ENCODE results near the gene MTHFD2. TPM values are rescaled to one million over a fixed set of nuclear protein-coding genes. Genes with fewer than 3 reads are reported as not detected.
A peak's percentile ranks its signal among the peaks of the same experiment; 100 is the strongest.

MTHFD2 gene
- total RNA-seq, 1 donor from 2014 or later: 365 TPM

- H3K4me1 ChIP-seq (ENCODE audit: insufficient read depth, low read length): no peaks in the 10 kb centered on the region
- H3K79me2 ChIP-seq (ENCODE audit: insufficient read depth, low read length): no peaks in the 10 kb centered on the region
- H3K4me2 ChIP-seq (ENCODE audit: low read length): no peak overlapping the region
- H3K27ac ChIP-seq (ENCODE audit: low read depth, low read length): no peak overlapping the region
- peaks cover 3% of the 10 kb centered on the region for H3K4me1 Mint-ChIP-seq (ENCODE audit: low read depth, unreplicated experiment)
- H3K9ac ChIP-seq (ENCODE audit: low read length): no peak overlapping the region
- H3K36me3 ChIP-seq (ENCODE audit: insufficient read depth, low read length): no peaks in the 10 kb centered on the region
- H3K36me3 Mint-ChIP-seq (ENCODE audit: low read depth, unreplicated experiment): peaks cover 6% of the 10 kb centered on the region
- TF ChIP-seq CTCF (IDR thresholded peaks at IDR 0.05; ENCODE audit: insufficient read depth, low read depth, low read length): no peak
- no peak for TF ChIP-seq EZH2 (IDR thresholded peaks at IDR 0.05; ENCODE audit: insufficient read depth, low read length)
- H4K20me1 ChIP-seq (ENCODE audit: insufficient read depth, low read length): no peaks in the 10 kb centered on the region
- peaks cover 12% of the 10 kb centered on the region for H3K27me3 Mint-ChIP-seq (ENCODE audit: low read depth, unreplicated experiment)
- FAIRE-seq: no peak
- no peak overlapping the region for H2AFZ ChIP-seq (ENCODE audit: low read depth, low read length)
- H3K27me3 ChIP-seq (ENCODE audit: insufficient read depth, low read length): peaks cover 3% of the 10 kb centered on the region
- no peak for DNase-seq (ENCODE audit: low read depth)
- no peak overlapping the region for H3K27ac Mint-ChIP-seq (ENCODE audit: unreplicated experiment)
- no peak overlapping the region for H3K4me3 ChIP-seq (ENCODE audit: insufficient read depth, low read depth, low read length)
- no peaks in the 10 kb centered on the region for H3K9me3 ChIP-seq (ENCODE audit: insufficient read depth, low read depth, low read length)
- no peak overlapping the region for H3K4me3 Mint-ChIP-seq (ENCODE audit: unreplicated experiment)
- H3K9me3 Mint-ChIP-seq (ENCODE audit: unreplicated experiment): peaks cover 2% of the 10 kb centered on the region
These were observed 51.1 kb downstream of the MTHFD2 start for GRCh38 chr2:74249406-74250122.

- no peak for FAIRE-seq
- TF ChIP-seq CTCF (IDR thresholded peaks at IDR 0.05; ENCODE audit: insufficient read depth, low read depth, low read length): peak; percentile 82
- TF ChIP-seq EZH2 (IDR thresholded peaks at IDR 0.05; ENCODE audit: insufficient read depth, low read length): no peak
- H3K79me2 ChIP-seq (ENCODE audit: insufficient read depth, low read length): no peaks in the 10 kb centered on the region
These were observed 51.8 kb downstream of the MTHFD2 start for GRCh38 chr2:74250189-74250631.

GRCh38 chr2:74252036-74252435 is 53.6 kb downstream of the MTHFD2 start:
- Histone ChIP-seq H3K9me3 (ENCODE audit: insufficient read depth, low read depth, low read length) (no peaks in the 10 kb centered on the region), H3K79me2 (ENCODE audit: insufficient read depth, low read length) (no peaks in the 10 kb centered on the region), H3K4me3 (ENCODE audit: insufficient read depth, low read depth, low read length) (no peak overlapping the region), H3K27ac (ENCODE audit: low read depth, low read length) (no peak overlapping the region), H3K36me3 (ENCODE audit: insufficient read depth, low read length) (no peaks in the 10 kb centered on the region), H2AFZ (ENCODE audit: low read depth, low read length) (no peak overlapping the region), H3K4me1 (ENCODE audit: insufficient read depth, low read length) (no peaks in the 10 kb centered on the region), H4K20me1 (ENCODE audit: insufficient read depth, low read length) (no peaks in the 10 kb centered on the region), H3K27me3 (ENCODE audit: insufficient read depth, low read length) (peaks cover 3% of the 10 kb centered on the region), H3K9ac (ENCODE audit: low read length) (no peak overlapping the region), H3K4me2 (ENCODE audit: low read length) (no peak overlapping the region)
- no peak for TF ChIP-seq EZH2 (IDR thresholded peaks at IDR 0.05; ENCODE audit: insufficient read depth, low read length)
- no peak for TF ChIP-seq CTCF (IDR thresholded peaks at IDR 0.05; ENCODE audit: insufficient read depth, low read depth, low read length)
- DNase-seq (ENCODE audit: low read depth) (no peak), FAIRE-seq (no peak)
- Mint-ChIP-seq H3K4me1 (ENCODE audit: low read depth, unreplicated experiment) (peaks cover 3% of the 10 kb centered on the region), H3K27me3 (ENCODE audit: low read depth, unreplicated experiment) (peaks cover 17% of the 10 kb centered on the region), H3K36me3 (ENCODE audit: low read depth, unreplicated experiment) (peaks cover 6% of the 10 kb centered on the region), H3K4me3 (ENCODE audit: unreplicated experiment) (no peak overlapping the region), H3K27ac (ENCODE audit: unreplicated experiment) (no peak overlapping the region), H3K9me3 (ENCODE audit: unreplicated experiment) (peaks cover 2% of the 10 kb centered on the region)

More at GRCh38 chr2:74250189-74250631, 51.8 kb downstream of the MTHFD2 start:
- H3K27me3 ChIP-seq (ENCODE audit: insufficient read depth, low read length): peaks cover 3% of the 10 kb centered on the region
- no peak overlapping the region for H2AFZ ChIP-seq (ENCODE audit: low read depth, low read length)
- Mint-ChIP-seq H3K4me3 (ENCODE audit: unreplicated experiment) (no peak overlapping the region), H3K9me3 (ENCODE audit: unreplicated experiment) (peaks cover 2% of the 10 kb centered on the region), H3K27me3 (ENCODE audit: low read depth, unreplicated experiment) (peaks cover 12% of the 10 kb centered on the region), H3K27ac (ENCODE audit: unreplicated experiment) (peak overlapping the region; percentile 47), H3K36me3 (ENCODE audit: low read depth, unreplicated experiment) (peaks cover 6% of the 10 kb centered on the region), H3K4me1 (ENCODE audit: low read depth, unreplicated experiment) (peaks cover 3% of the 10 kb centered on the region)
- no peaks in the 10 kb centered on the region for H3K4me1 ChIP-seq (ENCODE audit: insufficient read depth, low read length)
- H3K27ac ChIP-seq (ENCODE audit: low read depth, low read length): no peak overlapping the region
- no peaks in the 10 kb centered on the region for H3K9me3 ChIP-seq (ENCODE audit: insufficient read depth, low read depth, low read length)
- H3K9ac ChIP-seq (ENCODE audit: low read length): no peak overlapping the region
- no peaks in the 10 kb centered on the region for H4K20me1 ChIP-seq (ENCODE audit: insufficient read depth, low read length)
- H3K4me2 ChIP-seq (ENCODE audit: low read length): no peak overlapping the region
- no peaks in the 10 kb centered on the region for H3K36me3 ChIP-seq (ENCODE audit: insufficient read depth, low read length)
- DNase-seq (ENCODE audit: low read depth): peak; percentile 8
- H3K4me3 ChIP-seq (ENCODE audit: insufficient read depth, low read depth, low read length): no peak overlapping the region

Data from astrocyte (in vitro differentiated cells and primary cell).